ENCODE results near the gene SLC26A8.

- TF ChIP-seq CTCF (conservative IDR thresholded peaks at IDR 0.05; ENCODE audit: low read depth in 2 of 2): no peak
- no peak for TF ChIP-seq EZH2phosphoT487 (IDR thresholded peaks at IDR 0.05; ENCODE audit: unreplicated experiment)
- TF ChIP-seq, protein P1, sequence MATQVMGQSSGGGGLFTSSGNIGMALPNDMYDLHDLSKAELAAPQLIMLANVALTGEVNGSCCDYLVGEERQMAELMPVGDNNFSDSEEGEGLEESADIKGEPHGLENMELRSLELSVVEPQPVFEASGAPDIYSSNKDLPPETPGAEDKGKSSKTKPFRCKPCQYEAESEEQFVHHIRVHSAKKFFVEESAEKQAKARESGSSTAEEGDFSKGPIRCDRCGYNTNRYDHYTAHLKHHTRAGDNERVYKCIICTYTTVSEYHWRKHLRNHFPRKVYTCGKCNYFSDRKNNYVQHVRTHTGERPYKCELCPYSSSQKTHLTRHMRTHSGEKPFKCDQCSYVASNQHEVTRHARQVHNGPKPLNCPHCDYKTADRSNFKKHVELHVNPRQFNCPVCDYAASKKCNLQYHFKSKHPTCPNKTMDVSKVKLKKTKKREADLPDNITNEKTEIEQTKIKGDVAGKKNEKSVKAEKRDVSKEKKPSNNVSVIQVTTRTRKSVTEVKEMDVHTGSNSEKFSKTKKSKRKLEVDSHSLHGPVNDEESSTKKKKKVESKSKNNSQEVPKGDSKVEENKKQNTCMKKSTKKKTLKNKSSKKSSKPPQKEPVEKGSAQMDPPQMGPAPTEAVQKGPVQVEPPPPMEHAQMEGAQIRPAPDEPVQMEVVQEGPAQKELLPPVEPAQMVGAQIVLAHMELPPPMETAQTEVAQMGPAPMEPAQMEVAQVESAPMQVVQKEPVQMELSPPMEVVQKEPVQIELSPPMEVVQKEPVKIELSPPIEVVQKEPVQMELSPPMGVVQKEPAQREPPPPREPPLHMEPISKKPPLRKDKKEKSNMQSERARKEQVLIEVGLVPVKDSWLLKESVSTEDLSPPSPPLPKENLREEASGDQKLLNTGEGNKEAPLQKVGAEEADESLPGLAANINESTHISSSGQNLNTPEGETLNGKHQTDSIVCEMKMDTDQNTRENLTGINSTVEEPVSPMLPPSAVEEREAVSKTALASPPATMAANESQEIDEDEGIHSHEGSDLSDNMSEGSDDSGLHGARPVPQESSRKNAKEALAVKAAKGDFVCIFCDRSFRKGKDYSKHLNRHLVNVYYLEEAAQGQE (IDR thresholded peaks at IDR 0.05; ENCODE audit: unreplicated experiment): no peak
- no peak for TF ChIP-seq EZH2 (IDR thresholded peaks at IDR 0.05; ENCODE audit: low read depth, unreplicated experiment)
Observed at GRCh38 chr6:36049582-36049981, 25.1 kb upstream of the SLC26A8 start.

All from GM23338 (cell line).